OCI-LY3 (cell line): ENCODE data around the gene TMEM256.

ENCODE experiments used
- H2AFZ ChIP-seq: fragments of 200-600, 300-600 bp; shearing (Covaris generic); 2 replicates; pipeline ENCODE4 v1.6.0; 2014; ENCODE audit warnings: antibody characterized with exemption, low read depth, low read length
- H3K27ac ChIP-seq: fragments of 200-600, 300-600 bp; sonication (generic); 2 replicates; pipeline ENCODE4 v1.5.1; 2014; ENCODE audit warnings: mild to moderate bottlenecking, low read length, moderate library complexity, mixed read lengths
- H3K27me3 ChIP-seq: fragments of 200-600, 300-600 bp; sonication (generic); 2 replicates; pipeline ENCODE4 v1.6.1; 2014; ENCODE audit warnings: low read depth, low read length, mixed read lengths
- H3K36me3 ChIP-seq: fragments of 200-600, 300-600 bp; sonication (generic); replicated peaks from 2 replicates; pipeline ENCODE3; 2014; ENCODE audit warnings: low read depth, low read length, mixed read lengths
- H3K4me1 ChIP-seq: fragments of 300-600, 200-600 bp; sonication (generic); 2 replicates; pipeline ENCODE4 v1.6.1; 2014; ENCODE audit warnings: low read length, mixed read lengths
- H3K4me2 ChIP-seq: fragments of 200-600, 300-600 bp; sonication (generic); 2 replicates; pipeline ENCODE4 v1.6.1; 2014; ENCODE audit warnings: low read length, mixed read lengths
- H3K4me3 ChIP-seq: fragments of 300-600, 200-600 bp; sonication (generic); 2 replicates; pipeline ENCODE4 v1.5.1; 2014; ENCODE audit warnings: antibody characterized with exemption, mild to moderate bottlenecking, low read length, moderate library complexity
- H3K79me2 ChIP-seq: fragments of 300-600, 200-600 bp; shearing (Covaris generic); 2 replicates; pipeline ENCODE4 v1.6.1; 2014; ENCODE audit warnings: mild to moderate bottlenecking, low read length, mixed read lengths
- H3K9ac ChIP-seq: fragments of 300-600, 200-600 bp; shearing (Covaris generic); 2 replicates; pipeline ENCODE4 v1.6.0; 2014; ENCODE audit warnings: mild to moderate bottlenecking, low read length, moderate library complexity
- H3K9me3 ChIP-seq: fragments of 200-600, 300-600 bp; shearing (Covaris generic); 2 replicates; pipeline ENCODE4 v1.6.1; 2014; ENCODE audit warnings: low read length, mixed read lengths; ENCODE audit not compliant: insufficient read depth
- H4K20me1 ChIP-seq: fragments of 200-600, 300-600 bp; sonication (generic); 2 replicates; pipeline ENCODE4 v1.6.1; 2016; ENCODE audit warnings: low read length, mixed read lengths; ENCODE audit not compliant: insufficient read depth
- EZH2phosphoT487 ChIP-seq: fragments of 200-600 bp; shearing (Covaris generic); IDR thresholded peaks from 2 replicates; pipeline ENCODE4 v1.6.1; 2018; ENCODE audit warnings: antibody characterized with exemption, mixed run types, low read depth
- TF ChIP-seq, protein P1 (sequence below): fragments of 200-600, 300-600 bp; sonication (generic); IDR thresholded peaks from 2 replicates; pipeline ENCODE4 v1.5.1; 2014; ENCODE audit warnings: antibody characterized with exemption, low read length, low read depth

Gene TMEM256

GRCh38 chr17:7403977-7404736 is at the start of gene TMEM256:
TSS of gene TMEM256 (minus strand) at chr17:7404097. CDS start at chr17:7404084, 13 bp downstream.
- H3K4me2 ChIP-seq = peak within 1 kb of the TSS; percentile 85
- H3K9ac ChIP-seq = peak within 1 kb of the TSS; percentile 68
- peak within 1 kb of the TSS; percentile 69; the same call in 1 of the 2 replicates for H2AFZ ChIP-seq
- peak within 1 kb of the TSS; percentile 63 for H3K27ac ChIP-seq
- H3K9me3 ChIP-seq = no peaks in the 10 kb centered on the region
- H3K27me3 ChIP-seq = peaks cover 5% of the 10 kb centered on the region; the same call in 1 of the 2 replicates
- H3K4me3 ChIP-seq = peak within 1 kb of the TSS; percentile 83
- H3K79me2 ChIP-seq = no peaks in the 10 kb centered on the region
- no peaks in the 10 kb centered on the region for H4K20me1 ChIP-seq
- TF ChIP-seq, protein P1, sequence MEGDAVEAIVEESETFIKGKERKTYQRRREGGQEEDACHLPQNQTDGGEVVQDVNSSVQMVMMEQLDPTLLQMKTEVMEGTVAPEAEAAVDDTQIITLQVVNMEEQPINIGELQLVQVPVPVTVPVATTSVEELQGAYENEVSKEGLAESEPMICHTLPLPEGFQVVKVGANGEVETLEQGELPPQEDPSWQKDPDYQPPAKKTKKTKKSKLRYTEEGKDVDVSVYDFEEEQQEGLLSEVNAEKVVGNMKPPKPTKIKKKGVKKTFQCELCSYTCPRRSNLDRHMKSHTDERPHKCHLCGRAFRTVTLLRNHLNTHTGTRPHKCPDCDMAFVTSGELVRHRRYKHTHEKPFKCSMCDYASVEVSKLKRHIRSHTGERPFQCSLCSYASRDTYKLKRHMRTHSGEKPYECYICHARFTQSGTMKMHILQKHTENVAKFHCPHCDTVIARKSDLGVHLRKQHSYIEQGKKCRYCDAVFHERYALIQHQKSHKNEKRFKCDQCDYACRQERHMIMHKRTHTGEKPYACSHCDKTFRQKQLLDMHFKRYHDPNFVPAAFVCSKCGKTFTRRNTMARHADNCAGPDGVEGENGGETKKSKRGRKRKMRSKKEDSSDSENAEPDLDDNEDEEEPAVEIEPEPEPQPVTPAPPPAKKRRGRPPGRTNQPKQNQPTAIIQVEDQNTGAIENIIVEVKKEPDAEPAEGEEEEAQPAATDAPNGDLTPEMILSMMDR = no peak
- no peak for TF ChIP-seq EZH2phosphoT487
- peaks cover 10% of the 10 kb centered on the region for H3K4me1 ChIP-seq
- no peaks in the 10 kb centered on the region for H3K36me3 ChIP-seq

- H3K4me3 ChIP-seq = no peak overlapping the region
- no peaks in the 10 kb centered on the region for H4K20me1 ChIP-seq
- no peaks in the 10 kb centered on the region for H3K79me2 ChIP-seq
- TF ChIP-seq EZH2phosphoT487 = no peak
- TF ChIP-seq, protein P1 = no peak
- no peak overlapping the region for H2AFZ ChIP-seq
- H3K36me3 ChIP-seq = no peaks in the 10 kb centered on the region
- no peaks in the 10 kb centered on the region for H3K9me3 ChIP-seq
- no peak overlapping the region for H3K9ac ChIP-seq
- no peaks in the 10 kb centered on the region for H3K4me1 ChIP-seq
- H3K27me3 ChIP-seq = no peaks in the 10 kb centered on the region
- no peak overlapping the region for H3K4me2 ChIP-seq
- H3K27ac ChIP-seq = no peak overlapping the region
Observed at GRCh38 chr17:7448461-7448860, 44.6 kb upstream of the TMEM256 start.

- Histone ChIP-seq H3K79me2 (no peaks in the 10 kb centered on the region), H3K4me3 (no peak overlapping the region), H3K9ac (no peak overlapping the region), H3K27ac (no peak overlapping the region), H3K27me3 (no peaks in the 10 kb centered on the region), H3K4me1 (peaks cover 2% of the 10 kb centered on the region; the same call in 1 of the 2 replicates), H2AFZ (no peak overlapping the region), H4K20me1 (no peaks in the 10 kb centered on the region), H3K4me2 (no peak overlapping the region), H3K9me3 (no peaks in the 10 kb centered on the region), H3K36me3 (no peaks in the 10 kb centered on the region)
- no peak for TF ChIP-seq EZH2phosphoT487
- TF ChIP-seq, protein P1 = no peak
Observed at GRCh38 chr17:7445619-7445968, 41.7 kb upstream of the TMEM256 start.

DNA sequence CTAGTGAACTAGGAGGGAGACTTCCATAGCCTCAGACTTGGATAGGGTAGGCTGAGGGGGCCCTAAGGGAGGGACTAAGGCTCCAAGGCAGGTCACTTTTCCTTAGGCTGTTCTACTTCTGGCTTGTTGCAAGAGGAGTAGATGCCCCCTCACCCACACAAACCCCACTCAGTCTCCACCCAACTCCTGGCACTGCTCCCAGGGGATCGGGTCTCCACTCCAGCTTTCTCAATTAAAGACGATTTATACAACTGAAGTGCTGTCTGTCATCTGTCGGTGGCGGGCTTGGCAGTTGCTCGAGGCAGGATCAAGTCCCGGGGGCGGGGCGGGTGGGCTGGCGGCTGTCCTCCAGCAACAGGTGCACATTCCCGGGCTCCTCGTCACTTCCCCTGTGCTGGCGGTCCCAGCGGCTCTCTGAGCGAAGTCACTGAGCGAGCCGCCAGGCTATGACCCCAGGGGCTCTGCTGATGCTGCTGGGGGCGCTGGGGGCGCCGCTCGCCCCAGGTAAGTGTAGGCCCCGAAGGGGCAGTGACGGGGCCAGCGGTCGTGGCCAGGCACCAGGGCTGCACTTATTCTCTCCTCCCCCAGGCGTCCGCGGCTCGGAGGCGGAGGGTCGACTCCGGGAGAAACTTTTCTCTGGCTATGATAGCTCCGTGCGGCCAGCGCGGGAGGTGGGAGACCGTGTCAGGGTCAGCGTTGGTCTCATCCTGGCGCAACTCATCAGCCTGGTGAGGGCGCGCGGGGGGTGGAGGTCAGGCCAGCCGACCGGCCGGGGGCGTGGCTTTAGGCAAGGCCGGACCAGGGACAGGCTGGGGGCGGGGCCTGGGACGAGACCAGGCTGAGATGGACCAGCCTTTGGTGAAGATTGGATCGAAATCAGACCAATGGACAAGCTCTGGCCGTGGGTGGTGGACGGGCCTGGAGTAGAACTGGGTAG is 41.1 kb upstream of the TMEM256 start, which contains the start of gene CHRNB1:
CHRNB1 (plus strand) TSS at position 380 of the 937 bp plus-strand sequence; CDS start at position 447, 67 bp downstream.
- Histone ChIP-seq H3K27ac (no peak within 1 kb of the TSS), H3K36me3 (no peaks in the 10 kb centered on the region), H2AFZ (no peak within 1 kb of the TSS), H3K4me2 (no peak within 1 kb of the TSS), H3K27me3 (0 out of 2 replicates have a peak, but pooled peaks cover 3% of the 10 kb centered on the region), H3K4me3 (no peak within 1 kb of the TSS), H3K9me3 (no peaks in the 10 kb centered on the region), H3K9ac (no peak within 1 kb of the TSS), H3K4me1 (peaks cover 6% of the 10 kb centered on the region; the same call in 1 of the 2 replicates), H4K20me1 (no peaks in the 10 kb centered on the region), H3K79me2 (no peaks in the 10 kb centered on the region)
- TF ChIP-seq, protein P1 = no peak
- TF ChIP-seq EZH2phosphoT487 = no peak
